K562 (cell line): ENCODE results near the gene CSF2. TPM values are rescaled to one million over a fixed set of nuclear protein-coding genes. Genes with fewer than 3 reads are reported as not detected.

Experiments
- CBX5 ChIP-seq: IDR thresholded peaks from 2 replicates; pipeline ENCODE4 v1.6.1; 2014; ENCODE audit warnings: low read depth, borderline replicate concordance
- CXXC5 ChIP-seq: fragments of 250-450 bp; sonication (Bioruptor Pico); IDR thresholded peaks from 2 replicates; pipeline ENCODE4 v1.8.0; 2022; ENCODE audit warnings: inconsistent platforms, mild to moderate bottlenecking, moderate library complexity
- ETV5 ChIP-seq: sonication (generic); formaldehyde crosslinking; IDR thresholded peaks from 2 replicates; pipeline ENCODE4 v1.4.0; 2020; ENCODE audit warnings: low read depth, mild to moderate bottlenecking, missing genetic modification reagents
- FOXK2 ChIP-seq, 2 experiments: fragments of 450-650 bp; IDR thresholded peaks in 1 of 2; conservative IDR thresholded peaks in 1 of 2; 2 replicates each; pipeline ENCODE4 v1.6.1; 2016; ENCODE audit warnings: low read depth in 2 of 2, mild to moderate bottlenecking in 1 of 2
- HDGF ChIP-seq: fragments of 450-650 bp; IDR thresholded peaks from 2 replicates; pipeline ENCODE4 v1.6.1; 2016
- MYBL2 ChIP-seq, 2 experiments: fragments of 450-650 bp in 1 of 2; sonication (generic) in 1 of 2; formaldehyde crosslinking in 1 of 2; IDR thresholded peaks; 2 replicates each; pipeline versions ENCODE4 v1.6.1 to v1.8.1; 2017 to 2022; ENCODE audit warnings: borderline replicate concordance in 1 of 2, inconsistent platforms in 1 of 2, low read depth in 1 of 2, mild to moderate bottlenecking in 1 of 2, missing genetic modification reagents in 1 of 2, moderate library complexity in 1 of 2
- NFIX ChIP-seq: fragments of 250-450 bp; sonication (Bioruptor Pico); IDR thresholded peaks from 2 replicates; pipeline ENCODE4 v1.4.0; 2020; ENCODE audit warnings: low read depth, mild to moderate bottlenecking, moderate library complexity
- NR2C2 ChIP-seq, 2 experiments: fragments of 200-800 bp in 1 of 2; sonication (Bioruptor generic) in 1 of 2; sonication (generic) in 1 of 2; formaldehyde crosslinking in 1 of 2; IDR thresholded peaks; 2 replicates each; pipeline versions ENCODE4 v1.6.1 to v1.8.0; 2016 to 2022; ENCODE audit warnings: mild to moderate bottlenecking in 1 of 2, missing compliant biosample characterization in 1 of 2, missing genetic modification characterization in 1 of 2, missing genetic modification reagents in 1 of 2
- NR2F6 ChIP-seq: fragments of 450-650 bp; formaldehyde crosslinking; IDR thresholded peaks from 2 replicates; pipeline ENCODE4 v1.4.0; 2020; ENCODE audit warnings: mild to moderate bottlenecking
- PHB2 ChIP-seq: fragments of 450-650 bp; IDR thresholded peaks from 2 replicates; pipeline ENCODE4 v1.6.1; 2017; ENCODE audit warnings: low read depth
- PRMT5 ChIP-seq: sonication (generic); formaldehyde crosslinking; IDR thresholded peaks from 2 replicates; pipeline ENCODE4 v1.5.0; 2020; ENCODE audit warnings: missing genetic modification reagents
- SMAD2 ChIP-seq: fragments of 150-350 bp; IDR thresholded peaks from 2 replicates; pipeline ENCODE4 v1.6.1; 2014; ENCODE audit warnings: low read depth, mild to moderate bottlenecking, low read length
- ZNF232 ChIP-seq: sonication (generic); formaldehyde crosslinking; IDR thresholded peaks from 2 replicates; pipeline ENCODE4 v1.8.0; 2022; ENCODE audit warnings: mild to moderate bottlenecking, missing genetic modification reagents
- polyA plus RNA-seq, 8 experiments: library from polyadenylated mRNA; depleted of rRNA in 4 of 8; stranded (reverse) in 5 of 8; unstranded in 3 of 8; fragments of >200 nt; fragmentation: Nextera tagmentation in 2 of 8; fragmentation: Illumina TruSeq in 1 of 8; extraction: Ambion mirVana in 2 of 8; extraction: Trizol in 1 of 8; gene quantifications; 2 replicates each; pipeline versions ENCODE4 v1.2.1 to v1.2.3, GENCODE V29; 2011 to 2014; ENCODE audit warnings: inconsistent platforms in 1 of 8, missing spikeins in 1 of 8
- total RNA-seq, 7 experiments: library from RNA; depleted of rRNA in 6 of 7; stranded (reverse); fragments of >200 nt in 6 of 7; fragmentation: Illumina TruSeq in 2 of 7; extraction: Trizol in 2 of 7; gene quantifications; 2 replicates each; pipeline versions ENCODE4 v1.2.1 to v1.2.3, GENCODE V29; 2011 to 2021; ENCODE audit warnings: low replicate concordance in 1 of 7
- TF ChIP-seq, protein P1 (sequence below): IDR thresholded peaks from 2 replicates; pipeline ENCODE4 v1.6.1; 2014; ENCODE audit warnings: antibody characterized with exemption
- TF ChIP-seq, protein P2 (sequence below): fragments of 250-450 bp; sonication (Bioruptor Pico); IDR thresholded peaks from 2 replicates; pipeline ENCODE4 v1.4.0; 2020
- TF ChIP-seq, protein P3 (sequence below): fragments of 450-650 bp; IDR thresholded peaks from 2 replicates; pipeline ENCODE4 v1.6.1; 2016; ENCODE audit warnings: antibody characterized with exemption
- TF ChIP-seq, protein P4 (sequence below): sonication (generic); formaldehyde crosslinking; IDR thresholded peaks from 2 replicates; pipeline ENCODE4 v1.5.0; 2020; ENCODE audit warnings: missing genetic modification reagents
- TF ChIP-seq, protein P5 (sequence below): sonication (generic); formaldehyde crosslinking; IDR thresholded peaks from 2 replicates; pipeline ENCODE4 v1.8.1; 2023; ENCODE audit warnings: missing genetic modification reagents, mild to moderate bottlenecking, borderline replicate concordance

CSF2 gene
- total and polyA plus RNA-seq, 9 of the 15 experiments (the other 6 are each of a cell fraction or from before 2014, with no cell fraction given): 0.25 to 0.29 TPM; not detected in 7

DNA sequence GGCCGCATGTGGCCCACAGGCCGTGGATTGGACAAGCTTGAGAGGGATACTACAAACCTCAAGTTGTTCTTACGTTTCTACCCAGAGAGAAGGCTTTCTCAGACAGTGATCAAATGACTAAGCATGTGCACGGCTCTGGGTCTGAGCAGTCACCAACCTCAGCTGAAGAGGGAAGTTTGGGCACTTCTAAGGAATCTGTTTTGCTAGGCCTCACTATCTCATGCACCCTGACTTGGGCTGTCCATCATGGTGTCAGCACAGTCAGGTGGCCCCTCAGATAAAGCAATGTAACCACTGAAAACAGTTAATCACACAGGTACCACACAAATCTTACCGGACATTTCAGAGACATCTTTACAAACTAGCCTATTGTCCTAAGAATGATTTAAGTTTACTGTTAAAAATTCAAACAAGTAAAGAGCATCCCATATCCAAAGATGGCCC, 24.6 kb downstream of the CSF2 start (continued):
- TF ChIP-seq NR2C2 (CRISPR knock-in tag; IDR thresholded peaks at IDR 0.05) (no peak), NR2C2 (tag; IDR thresholded peaks at IDR 0.05) (peak; percentile 84), CXXC5 (CRISPR knock-in tag) (peak; percentile 84), PHB2 (peak; percentile 94), ZNF232 (CRISPR knock-in tag) (no peak), HDGF (no peak), NR2F6 (no peak), ETV5 (peak; percentile 86), FOXK2 (conservative IDR thresholded peaks at IDR 0.05 in 1 of 2, IDR thresholded peaks at IDR 0.05 in 1 of 2; ENCODE audit: low read depth in 2 of 2) (peak in 1 of 2 experiments; percentile 31; a peak in 2 of 4 replicates), NFIX (CRISPR knock-in tag) (no peak), CBX5 (no peak), PRMT5 (CRISPR knock-in tag) (no peak), SMAD2 (no peak), MYBL2 (IDR thresholded peaks at IDR 0.05; ENCODE audit: low read depth) (no peak; the same call in 1 of the 2 replicates), MYBL2 (CRISPR knock-in tag; IDR thresholded peaks at IDR 0.05; ENCODE audit: borderline replicate concordance) (no peak)
- TF ChIP-seq, protein P1, sequence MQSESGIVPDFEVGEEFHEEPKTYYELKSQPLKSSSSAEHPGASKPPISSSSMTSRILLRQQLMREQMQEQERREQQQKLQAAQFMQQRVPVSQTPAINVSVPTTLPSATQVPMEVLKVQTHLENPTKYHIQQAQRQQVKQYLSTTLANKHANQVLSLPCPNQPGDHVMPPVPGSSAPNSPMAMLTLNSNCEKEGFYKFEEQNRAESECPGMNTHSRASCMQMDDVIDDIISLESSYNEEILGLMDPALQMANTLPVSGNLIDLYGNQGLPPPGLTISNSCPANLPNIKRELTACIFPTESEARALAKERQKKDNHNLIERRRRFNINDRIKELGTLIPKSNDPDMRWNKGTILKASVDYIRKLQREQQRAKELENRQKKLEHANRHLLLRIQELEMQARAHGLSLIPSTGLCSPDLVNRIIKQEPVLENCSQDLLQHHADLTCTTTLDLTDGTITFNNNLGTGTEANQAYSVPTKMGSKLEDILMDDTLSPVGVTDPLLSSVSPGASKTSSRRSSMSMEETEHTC: peak; percentile 76
- TF ChIP-seq, protein P2, sequence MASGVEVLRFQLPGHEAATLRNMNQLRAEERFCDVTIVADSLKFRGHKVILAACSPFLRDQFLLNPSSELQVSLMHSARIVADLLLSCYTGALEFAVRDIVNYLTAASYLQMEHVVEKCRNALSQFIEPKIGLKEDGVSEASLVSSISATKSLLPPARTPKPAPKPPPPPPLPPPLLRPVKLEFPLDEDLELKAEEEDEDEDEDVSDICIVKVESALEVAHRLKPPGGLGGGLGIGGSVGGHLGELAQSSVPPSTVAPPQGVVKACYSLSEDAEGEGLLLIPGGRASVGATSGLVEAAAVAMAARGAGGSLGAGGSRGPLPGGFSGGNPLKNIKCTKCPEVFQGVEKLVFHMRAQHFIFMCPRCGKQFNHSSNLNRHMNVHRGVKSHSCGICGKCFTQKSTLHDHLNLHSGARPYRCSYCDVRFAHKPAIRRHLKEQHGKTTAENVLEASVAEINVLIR (CRISPR knock-in tag): peak; percentile 64; the same call in 1 of the 2 replicates
- TF ChIP-seq, protein P3, sequence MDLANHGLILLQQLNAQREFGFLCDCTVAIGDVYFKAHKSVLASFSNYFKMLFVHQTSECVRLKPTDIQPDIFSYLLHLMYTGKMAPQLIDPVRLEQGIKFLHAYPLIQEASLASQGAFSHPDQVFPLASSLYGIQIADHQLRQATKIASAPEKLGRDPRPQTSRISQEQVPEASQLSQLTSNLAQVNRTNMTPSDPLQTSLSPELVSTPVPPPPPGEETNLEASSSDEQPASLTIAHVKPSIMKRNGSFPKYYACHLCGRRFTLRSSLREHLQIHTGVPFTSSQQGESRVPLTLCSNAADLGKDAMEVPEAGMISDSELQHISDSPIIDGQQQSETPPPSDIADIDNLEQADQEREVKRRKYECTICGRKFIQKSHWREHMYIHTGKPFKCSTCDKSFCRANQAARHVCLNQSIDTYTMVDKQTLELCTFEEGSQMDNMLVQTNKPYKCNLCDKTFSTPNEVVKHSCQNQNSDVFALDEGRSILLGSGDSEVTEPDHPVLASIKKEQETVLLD: peak; percentile 74; the same call in 1 of the 2 replicates
- TF ChIP-seq, protein P4, sequence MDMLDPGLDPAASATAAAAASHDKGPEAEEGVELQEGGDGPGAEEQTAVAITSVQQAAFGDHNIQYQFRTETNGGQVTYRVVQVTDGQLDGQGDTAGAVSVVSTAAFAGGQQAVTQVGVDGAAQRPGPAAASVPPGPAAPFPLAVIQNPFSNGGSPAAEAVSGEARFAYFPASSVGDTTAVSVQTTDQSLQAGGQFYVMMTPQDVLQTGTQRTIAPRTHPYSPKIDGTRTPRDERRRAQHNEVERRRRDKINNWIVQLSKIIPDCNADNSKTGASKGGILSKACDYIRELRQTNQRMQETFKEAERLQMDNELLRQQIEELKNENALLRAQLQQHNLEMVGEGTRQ: no peak
- TF ChIP-seq, protein P5, sequence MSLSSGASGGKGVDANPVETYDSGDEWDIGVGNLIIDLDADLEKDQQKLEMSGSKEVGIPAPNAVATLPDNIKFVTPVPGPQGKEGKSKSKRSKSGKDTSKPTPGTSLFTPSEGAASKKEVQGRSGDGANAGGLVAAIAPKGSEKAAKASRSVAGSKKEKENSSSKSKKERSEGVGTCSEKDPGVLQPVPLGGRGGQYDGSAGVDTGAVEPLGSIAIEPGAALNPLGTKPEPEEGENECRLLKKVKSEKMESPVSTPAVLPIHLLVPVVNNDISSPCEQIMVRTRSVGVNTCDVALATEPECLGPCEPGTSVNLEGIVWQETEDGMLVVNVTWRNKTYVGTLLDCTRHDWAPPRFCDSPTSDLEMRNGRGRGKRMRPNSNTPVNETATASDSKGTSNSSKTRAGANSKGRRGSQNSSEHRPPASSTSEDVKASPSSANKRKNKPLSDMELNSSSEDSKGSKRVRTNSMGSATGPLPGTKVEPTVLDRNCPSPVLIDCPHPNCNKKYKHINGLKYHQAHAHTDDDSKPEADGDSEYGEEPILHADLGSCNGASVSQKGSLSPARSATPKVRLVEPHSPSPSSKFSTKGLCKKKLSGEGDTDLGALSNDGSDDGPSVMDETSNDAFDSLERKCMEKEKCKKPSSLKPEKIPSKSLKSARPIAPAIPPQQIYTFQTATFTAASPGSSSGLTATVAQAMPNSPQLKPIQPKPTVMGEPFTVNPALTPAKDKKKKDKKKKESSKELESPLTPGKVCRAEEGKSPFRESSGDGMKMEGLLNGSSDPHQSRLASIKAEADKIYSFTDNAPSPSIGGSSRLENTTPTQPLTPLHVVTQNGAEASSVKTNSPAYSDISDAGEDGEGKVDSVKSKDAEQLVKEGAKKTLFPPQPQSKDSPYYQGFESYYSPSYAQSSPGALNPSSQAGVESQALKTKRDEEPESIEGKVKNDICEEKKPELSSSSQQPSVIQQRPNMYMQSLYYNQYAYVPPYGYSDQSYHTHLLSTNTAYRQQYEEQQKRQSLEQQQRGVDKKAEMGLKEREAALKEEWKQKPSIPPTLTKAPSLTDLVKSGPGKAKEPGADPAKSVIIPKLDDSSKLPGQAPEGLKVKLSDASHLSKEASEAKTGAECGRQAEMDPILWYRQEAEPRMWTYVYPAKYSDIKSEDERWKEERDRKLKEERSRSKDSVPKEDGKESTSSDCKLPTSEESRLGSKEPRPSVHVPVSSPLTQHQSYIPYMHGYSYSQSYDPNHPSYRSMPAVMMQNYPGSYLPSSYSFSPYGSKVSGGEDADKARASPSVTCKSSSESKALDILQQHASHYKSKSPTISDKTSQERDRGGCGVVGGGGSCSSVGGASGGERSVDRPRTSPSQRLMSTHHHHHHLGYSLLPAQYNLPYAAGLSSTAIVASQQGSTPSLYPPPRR (CRISPR knock-in tag): peak; percentile 76; the same call in 1 of the 2 replicates
